Right forelimb (tissue), 1 donor: ENCODE data around the gene METTL23.
"Not testable (repeated sequence)": the region's sequence is repeated elsewhere in the genome, so short reads cannot be mapped to it uniquely, and the experiment has no call there.

Experiments used
- DNase-seq: peaks from one replicate; pipeline ENCODE4 v3.0.0-alpha.2; 2018

Gene METTL23

DNA sequence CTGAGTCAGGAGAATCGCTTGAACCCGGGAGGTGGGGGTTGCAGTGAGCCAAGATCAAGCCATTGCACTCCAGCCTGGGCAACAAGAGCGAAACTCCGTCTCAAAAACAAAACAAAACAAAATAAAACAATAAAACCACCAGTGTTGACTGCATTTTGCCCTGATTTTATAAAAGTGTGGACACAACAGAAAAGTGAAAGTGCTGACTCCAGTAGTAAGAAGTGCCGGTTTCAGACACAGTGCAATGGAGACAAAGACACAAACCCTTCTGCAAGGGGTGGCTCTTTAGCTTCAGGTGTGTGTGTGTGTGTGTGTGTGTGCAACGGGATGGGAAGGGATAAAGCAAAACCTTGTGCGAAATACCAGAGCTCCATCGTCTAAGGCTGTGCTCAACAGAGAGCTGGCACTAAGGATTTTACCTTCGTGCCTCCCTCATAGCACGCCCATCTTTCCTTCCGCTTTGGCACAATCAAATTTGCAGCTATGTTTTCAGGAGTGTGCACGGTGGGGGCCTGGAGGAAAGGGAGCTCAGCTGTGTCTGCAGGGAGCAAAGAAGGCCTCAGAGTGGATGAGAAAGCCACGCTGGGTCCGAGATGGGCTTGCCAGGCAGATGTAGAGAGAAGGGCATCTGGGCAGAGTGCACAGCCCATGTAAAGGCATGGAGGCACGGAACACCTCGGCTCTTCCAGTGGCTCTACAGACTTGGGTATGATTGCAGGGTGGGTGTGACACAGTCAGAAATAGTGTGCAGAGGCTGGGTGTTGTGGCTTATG is 31.4 kb upstream of the METTL23 start:
- no peak for DNase-seq

DNA sequence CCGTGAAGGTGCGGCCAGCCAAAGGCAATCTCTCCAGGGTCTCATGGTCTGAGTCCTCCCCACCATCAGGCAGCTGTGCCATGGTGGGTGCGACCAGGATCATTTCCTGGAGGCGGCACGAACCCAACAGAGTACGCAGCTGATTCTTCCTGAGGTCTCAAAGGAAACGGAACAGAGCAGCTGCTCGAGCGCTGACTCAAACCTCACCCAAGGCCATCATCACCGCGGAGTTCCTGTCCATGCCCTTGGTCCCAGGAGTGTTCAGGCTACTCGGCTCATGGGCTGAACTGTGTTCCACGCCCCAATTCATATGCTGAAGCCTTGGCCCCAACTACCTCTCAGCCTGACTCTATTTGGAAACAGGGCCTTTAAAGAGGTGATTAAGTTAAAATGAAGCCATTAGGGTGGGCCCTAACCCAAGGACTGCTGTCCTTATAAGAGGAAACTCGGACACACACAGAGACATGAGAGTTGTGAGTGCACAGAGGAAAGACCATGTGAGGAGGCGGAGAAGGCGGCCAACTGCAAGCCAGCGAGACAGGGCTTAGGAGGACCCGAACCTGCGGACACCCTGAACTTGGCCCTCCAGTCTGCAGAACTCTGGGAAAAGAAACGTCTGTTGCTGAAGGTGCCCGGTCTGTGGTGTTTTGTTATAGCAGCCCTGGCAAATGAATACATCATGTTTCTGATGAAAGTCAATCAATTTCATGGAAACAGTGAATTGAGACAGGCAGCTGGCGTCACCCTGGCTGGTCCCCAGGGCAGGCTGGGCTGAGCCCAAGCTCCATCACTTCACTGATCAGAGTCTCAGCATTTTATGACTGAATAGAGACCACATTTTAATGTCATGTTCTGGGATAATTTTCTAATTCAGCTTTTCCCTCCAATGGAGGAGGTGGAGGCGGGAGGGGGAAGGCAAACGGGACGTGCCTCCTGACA is 29.6 kb upstream of the METTL23 start:
- DNase-seq = no peak

DNA sequence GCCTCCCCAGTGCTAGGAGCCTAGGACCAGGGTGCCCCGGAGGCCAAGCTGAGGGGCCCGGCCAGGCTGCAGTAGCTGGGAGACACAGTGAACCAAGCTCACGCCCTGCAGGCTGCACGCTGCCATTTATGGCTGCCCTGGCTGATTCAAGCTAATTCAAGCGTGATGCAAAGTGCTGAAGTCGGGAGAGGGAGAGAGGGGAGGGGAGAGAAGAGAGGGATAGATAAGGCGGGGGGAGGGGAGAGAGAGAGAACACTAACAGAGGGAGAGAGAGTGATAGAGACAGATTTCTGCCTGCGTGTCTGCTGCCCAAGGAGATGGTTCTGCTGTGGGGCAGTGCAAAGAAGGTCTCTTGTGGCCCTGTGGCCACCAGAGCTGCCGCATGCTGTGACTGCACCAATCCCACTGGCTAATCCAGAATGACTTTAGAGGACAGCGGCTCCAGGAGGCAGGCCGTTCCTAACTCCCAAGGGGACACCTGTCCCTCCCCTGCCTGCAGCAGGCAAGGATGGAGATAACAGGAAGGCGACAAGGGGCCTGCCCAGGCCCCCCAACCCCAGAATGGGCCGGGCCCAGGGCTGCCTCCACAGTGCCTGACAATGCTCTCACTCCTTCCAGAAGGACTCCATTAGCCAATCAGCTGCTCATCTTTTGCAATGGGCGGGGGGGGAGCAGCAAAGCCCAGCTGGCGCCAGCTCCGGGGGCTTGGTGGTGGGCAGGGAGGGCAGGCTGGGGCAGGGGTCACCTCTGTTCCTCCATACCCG is 28.8 kb upstream of the METTL23 start:
- no peak for DNase-seq

DNA sequence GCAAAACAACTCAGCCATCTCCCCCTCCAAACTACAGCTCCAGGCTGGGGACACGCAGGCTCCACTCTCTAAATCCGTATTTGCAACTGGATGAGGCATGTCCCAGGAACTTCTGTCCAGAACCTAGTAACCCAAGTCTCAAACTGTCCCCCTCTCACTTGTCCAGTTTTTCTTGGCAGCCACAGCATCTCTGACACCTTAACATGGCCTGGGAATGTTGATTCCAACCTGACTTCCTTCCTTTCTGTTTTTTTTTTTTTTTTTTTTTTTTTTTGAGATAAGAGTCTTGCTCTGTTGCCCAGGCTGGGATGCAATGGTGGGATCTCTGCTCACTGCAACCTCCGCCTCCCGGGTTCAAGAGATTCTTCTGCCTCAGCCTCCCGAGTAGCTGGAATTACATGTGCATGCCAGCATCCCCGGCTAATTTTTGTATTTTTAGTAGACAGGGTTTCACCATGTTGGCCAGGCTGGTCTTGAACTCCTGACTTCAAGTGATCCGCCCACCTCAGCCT is 28.1 kb upstream of the METTL23 start:
- not testable (repeated sequence) for DNase-seq

DNA sequence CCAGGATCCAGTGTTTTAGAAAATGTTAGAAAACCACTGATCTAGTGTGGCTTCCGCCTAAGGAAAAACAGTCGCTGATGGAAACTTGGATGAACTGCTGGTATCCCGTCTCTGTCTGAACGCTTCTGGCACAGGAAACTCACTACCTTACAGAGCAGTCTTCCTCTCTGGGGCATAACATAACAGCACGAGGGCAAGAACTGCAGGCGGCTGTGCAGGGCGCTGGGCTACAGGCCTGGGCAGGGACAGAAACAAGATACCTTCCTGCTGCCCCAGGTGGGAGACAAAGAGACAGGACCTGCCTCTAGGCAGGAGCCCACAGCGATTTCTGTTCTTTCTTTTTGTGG is 26.4 kb upstream of the METTL23 start:
- DNase-seq = no peak

DNA sequence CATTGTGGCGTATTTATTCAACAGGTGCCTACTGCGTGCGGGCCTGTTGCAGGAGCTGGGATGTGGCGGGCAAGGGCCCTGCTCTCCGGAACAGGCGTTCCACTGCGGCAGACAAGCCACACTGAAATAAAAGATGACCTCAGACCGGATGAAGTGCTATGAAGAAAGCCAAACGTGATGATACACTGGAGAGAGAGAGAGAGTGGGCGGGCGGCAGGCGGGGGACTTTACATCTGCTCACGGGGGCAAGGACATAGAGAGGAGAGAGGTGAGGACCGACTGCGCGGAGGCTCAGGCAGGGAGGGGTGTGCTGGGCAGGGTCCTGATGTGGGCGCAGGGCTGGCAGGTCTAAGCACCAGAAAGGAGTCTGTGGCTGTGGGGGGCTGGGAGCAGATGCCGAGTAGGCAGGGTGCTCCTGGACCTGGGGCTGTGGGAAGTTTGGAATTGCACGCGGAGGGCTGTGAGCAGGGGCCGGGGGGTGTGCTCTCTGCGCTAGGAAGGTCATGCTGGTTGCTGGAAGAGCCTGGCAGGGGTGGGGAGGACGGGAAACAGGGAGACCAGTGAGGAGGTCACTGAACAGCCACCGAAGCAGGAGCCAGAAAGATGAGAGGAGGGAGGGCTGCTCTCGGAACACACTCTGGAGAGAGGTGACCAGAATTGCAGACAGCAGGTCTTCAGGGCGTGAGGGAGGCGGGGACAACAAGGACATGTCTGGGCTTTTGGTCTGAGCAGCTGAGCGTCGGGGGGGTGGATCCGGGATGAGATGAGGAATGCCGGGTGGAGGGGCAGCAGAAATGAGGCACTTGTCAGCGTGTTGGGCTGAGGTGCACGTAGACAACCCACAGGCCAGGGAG is 25.8 kb upstream of the METTL23 start:
- DNase-seq = peak; percentile 72

DNA sequence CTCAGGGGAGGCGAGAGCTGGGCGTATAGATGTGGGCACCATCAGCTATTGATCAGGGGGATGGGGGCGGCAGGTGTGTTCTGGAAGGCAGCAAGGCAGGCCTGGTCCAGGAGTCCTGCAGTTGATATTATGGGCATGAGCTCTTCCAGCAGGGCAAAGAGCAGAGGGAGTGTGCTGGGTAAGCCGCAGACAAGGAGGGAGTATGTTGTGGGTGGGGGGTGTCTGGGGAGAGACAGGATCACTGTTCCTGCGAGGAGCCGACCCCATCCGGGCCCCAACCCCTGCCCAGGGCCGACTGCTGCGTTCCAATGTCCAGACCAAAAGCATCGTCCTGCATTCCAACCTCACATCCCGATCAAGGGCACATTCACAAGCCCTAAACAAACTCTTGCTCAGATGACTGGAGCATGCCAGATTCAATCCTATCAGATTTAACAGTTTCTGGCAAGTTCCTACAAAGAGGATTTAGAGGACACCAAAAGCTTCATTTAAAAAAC is 25.1 kb upstream of the METTL23 start:
- no peak for DNase-seq

DNA sequence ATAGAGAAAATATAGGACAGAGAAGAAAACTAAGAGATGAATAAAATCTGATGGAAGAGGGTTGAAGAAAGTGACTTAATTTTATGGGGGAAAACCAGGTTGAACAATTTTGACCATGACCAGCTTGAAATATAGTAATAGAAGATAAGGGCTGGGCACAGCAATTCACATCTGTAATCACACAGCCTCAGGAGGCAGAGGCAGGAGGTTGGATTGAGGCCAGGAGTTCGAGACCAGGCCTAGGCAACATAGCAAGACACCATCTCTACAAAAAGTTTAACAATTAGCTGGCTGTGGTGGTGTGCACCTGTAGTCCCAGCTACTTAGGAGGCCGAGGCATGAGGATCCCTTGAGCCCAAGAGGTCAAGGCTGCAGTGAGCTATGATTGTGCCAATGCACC is 24.6 kb upstream of the METTL23 start:
- DNase-seq = no peak

DNA sequence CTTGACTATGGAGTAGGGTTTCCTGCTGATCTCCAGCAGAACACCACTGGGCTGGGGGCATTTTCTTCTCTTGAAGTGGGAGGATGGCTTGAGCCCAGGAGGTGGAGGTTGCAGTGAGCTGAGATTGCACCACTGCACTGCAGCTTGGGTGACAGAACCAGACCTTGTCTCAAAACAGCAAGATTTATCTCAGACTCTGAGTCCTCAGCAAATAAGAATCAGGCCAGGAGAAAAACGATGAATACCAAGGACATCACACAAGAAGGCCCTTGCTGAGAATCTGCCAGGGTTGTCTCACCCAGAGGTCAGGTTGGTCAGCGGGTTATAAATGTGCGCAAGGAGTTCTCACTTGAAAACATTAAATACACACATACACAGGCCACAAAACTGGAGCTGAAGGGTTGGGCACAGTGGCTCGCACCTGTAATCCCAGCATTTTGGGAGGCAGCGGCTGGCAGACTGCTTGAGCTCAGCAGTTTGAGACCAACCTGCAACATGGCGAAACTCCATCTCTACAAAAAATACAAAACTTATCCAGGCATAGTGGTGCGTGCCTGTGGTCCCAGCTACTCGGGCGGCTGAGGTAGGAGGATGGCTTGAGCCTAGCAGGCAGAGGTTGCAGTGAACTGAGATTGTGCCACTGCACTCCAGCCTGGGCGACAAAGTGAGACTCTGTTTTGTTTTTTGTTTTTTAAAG is 23.6 kb upstream of the METTL23 start:
- DNase-seq = no peak

DNA sequence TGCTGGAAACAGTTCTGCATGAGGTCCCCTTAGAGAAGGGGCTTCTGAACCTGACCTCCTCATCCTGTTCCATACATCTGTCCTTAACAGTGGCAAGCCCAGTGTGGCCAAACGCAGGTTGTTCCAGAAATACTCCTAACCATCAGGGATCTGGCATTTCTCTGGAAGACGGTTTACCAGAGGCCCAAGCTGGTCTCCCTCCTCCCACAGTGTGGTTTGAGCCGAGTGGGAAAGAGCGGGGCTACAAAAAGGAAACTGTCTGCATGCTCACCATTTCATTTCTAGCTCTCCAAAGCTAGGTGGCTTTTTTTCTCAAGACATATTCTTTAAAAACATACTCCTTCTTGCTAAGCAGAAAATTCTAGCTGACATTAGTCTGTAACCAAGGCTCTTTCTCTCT is 21.8 kb upstream of the METTL23 start:
- DNase-seq = no peak

DNA sequence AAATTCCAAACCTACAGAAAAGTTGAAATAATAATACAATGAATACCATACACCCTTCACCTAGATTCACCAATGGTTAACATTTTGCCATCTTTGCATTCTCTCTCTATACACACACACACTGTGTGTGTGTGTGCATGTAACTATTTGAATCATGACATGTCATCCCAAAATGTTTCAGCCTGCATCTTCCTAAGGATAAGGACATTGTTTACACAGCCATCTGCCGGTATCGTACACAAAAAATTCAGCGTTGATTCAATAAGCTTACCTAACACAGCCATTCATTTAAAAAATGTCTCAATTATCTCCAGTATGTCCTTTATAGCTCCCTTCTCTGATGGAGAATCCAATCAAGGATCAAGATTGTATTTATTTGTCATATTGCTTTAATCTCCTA is 19.8 kb upstream of the METTL23 start:
- no peak for DNase-seq

DNA sequence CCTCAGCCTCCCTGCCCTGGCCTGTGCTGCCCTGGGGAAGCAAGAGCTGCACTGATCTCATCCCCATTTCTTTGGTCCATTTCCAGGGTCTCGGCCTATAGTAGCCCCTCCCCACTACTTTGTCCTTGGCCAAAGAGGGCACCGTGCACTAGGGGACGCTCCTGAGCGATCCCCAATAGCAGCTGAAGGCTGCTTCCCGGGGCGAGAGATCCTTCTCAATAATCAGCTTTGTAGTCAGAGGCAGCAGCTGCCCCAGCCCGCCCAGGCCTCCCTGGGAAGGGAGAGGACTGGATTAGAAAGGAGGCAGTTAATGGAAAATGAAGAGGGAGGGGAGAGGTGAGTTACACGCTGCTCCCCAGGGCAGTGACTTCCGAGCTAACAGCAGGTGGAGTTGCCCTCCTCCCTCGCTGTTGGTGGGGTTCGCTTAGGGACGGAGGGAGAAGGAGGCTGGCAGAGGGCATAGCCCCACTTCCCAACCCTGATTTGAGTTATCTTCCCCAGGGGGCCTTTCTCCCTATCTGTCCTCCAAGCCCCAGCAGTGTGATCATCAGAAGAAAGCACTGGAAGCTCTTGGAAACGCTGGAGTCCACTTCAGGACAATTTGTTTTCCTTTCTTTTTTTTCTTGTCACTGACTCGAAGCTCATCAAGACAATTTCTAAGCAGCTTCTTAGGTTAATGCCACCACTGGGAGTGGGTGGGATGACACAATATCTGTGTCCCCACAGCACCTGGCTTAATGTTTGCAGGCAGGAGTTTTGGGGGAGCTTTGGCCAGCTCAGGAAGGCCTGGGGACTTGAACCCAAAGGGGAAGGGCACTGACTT is 18.4 kb upstream of the METTL23 start:
- DNase-seq = peak; percentile 56

DNA sequence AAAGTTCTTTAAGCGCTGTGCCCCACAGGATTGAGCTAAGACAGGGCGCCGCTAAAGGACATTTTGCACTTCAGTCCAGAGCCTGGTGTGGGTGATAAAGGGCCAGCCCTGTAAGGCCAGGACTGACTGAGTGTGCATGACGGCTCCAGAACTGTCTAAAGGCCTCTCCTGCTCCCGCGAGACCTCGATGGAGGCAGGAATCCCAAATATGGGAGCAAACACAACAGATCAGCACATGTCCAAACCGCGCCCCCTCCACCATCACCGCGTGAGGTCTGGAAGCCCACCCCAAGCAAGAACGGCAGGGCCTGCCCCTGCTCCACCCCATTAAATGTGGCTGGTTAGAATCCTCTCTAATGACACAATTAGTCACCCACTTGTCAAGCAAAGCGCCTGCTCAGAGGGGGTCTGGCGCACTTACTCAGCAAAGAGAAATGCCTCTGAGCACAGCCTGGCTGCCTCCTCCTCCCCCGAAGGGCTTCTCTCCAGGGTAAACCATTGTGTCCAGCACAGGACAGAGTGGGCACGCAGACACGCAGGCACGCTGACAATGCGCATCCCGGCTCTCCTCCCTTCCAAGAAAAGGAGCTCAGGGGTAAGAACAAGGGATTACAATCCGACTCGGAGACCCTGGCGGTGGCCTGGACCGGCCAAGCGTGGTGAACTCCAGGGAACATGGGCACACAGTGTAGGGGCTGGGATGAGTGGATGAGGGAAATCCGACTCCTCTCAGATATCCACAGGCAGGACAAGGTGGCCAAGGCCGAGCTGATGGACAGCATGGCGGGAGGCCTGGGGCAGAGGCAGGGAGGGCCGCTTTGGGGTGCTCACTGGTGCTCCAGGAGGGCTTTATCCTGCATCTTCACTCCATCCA is 17.3 kb upstream of the METTL23 start:
- DNase-seq = peak; percentile 77

DNA sequence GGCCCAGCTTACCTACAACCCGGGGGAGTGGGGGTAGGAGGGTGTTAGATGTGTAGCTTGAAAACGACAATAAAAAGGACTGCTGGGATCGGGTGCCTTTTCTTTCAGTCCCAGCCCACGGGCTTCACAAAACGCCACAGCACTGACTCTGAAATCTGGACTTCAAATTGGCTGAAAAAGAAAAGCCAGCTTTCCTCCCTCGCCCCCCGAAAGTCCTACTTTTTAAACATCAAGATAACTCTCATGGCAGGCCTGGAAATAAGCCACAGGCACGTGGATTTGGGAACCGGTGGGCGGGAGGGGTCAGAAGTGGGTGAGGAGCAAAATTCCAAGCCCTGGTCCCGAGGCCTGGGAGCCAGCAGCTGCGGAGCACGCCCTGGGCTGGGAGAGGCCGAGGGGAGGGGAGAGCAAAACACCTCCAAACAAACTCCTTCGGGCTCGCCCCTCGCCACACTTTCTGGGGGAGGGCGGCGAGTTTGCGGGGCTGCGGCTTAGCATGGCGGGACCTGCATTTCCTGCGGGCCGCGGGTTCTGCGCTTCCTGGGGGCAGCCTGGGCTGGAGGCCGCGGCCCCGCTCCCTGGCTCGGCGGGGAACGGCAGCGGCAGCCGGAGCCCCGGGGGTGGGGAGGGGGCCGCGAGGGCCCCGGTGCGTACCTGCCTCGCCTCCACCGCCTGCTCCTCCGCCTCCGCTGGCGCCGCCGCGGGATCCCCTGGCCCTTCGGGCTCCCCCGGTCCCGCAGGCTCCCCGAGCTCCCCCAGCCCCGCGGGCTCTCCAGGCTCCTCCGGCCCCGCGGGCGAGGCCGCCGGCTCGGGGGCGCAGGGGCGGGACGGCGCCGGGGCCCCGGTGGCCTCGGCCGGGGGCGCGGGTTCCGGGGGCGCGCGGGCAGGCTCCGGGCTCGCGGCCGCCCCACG is 16.4 kb upstream of the METTL23 start:
- DNase-seq = peak; percentile 69

DNA sequence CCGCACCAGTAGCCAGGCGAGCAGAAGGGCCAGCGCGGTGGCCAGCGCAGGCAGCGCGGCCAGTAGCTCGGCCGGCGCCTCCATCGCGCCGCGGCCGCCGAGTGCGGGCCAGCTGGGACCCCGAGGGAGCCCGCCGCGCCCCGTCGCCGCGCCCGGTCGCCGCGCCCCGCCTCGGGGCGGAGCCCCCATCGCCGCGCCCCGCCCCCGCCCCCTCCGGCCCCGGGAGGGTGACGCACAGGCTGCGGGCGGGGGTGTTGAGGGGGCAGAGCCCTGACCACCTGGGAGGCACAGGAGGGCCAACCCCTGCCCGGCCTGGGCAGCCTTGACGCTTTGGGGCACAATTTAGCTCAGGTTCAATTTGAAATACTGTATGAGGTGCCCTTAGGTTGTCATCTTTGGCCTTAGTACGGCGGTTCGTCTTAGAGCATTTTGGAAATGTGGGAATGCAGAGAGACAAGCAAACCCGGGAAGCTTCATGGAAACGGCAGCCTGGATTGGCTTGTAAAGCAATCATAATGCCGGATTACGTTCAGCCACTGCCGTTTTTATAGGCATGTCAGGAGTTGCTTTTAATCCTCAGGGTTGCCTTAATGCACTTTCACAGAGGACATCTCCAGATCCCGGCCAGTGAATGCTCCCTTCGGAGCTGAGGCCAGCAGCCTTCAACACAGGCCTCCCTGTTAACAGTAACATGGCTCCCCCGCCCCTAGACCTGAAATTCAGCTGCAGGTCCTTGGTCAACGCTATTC is 15.6 kb upstream of the METTL23 start, which contains the start of gene MXRA7:
TSS of gene MXRA7 (minus strand) at position 103 of the 749 bp plus-strand sequence. CDS start at position 84, 19 bp downstream.
- peak; percentile 86 for DNase-seq

DNA sequence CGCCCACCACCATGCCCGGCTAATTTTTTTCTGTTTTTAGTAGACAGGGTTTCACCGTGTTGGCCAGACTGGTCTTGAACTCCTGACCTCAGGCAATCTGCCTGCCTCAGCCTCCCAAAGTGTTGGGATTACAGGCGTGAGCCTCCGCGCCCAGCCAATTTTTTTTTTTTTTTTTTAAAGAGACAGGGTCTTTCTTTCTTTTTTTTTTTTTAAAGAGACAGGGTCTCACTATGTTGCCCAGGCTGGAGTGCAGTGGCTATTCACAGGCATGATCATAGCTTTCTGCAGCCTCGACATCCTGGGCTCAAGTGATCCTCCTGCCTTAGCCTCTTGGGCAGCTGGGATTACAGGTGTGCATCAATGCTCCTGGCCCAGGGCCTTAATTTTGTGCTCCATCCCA is 14.3 kb upstream of the METTL23 start:
- not testable (repeated sequence) for DNase-seq

DNA sequence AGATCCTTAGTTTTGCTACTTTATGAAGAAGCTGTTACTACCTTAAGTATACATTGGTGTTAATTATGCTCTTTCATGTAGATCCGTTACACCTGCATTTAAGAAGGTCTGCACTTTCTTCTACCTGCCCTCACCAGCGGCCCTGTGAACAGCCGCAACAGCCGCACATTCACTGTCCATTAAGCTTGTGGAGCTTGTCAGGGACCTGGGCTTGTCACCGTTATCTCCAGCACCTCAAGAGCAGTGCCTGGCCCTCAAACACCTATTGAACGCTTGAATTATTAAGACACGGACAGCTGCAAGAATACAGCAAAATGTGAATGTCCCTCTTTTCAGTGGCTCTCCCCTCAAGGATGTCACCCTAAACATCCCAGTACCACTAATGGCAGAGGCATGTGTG is 12.9 kb upstream of the METTL23 start:
- no peak for DNase-seq
